Psoas muscle (tissue), 8 donors: ENCODE measurements around the gene NFKB1. TPM values are rescaled to one million over a fixed set of nuclear protein-coding genes. Genes with fewer than 3 reads are reported as not detected.
A peak's percentile ranks its signal among the peaks of the same experiment; 100 is the strongest.

Experiments used
- ATAC-seq, 4 donors: fragments of 200-7000 bp; cut with Tn5 transposase; one replicate each; pipeline ENCODE4 v1.9.1; 2020; ENCODE audit warnings: moderate library complexity in 3 of 4, mild to moderate bottlenecking in 2 of 4
- DNase-seq, 2 donors: peaks; one replicate each; pipeline ENCODE4 v3.0.0-alpha.2; 2020
- H3K27ac ChIP-seq: fragments of 200-600 bp; one replicate; pipeline ENCODE4 v1.8.0; 2022
- H3K27me3 ChIP-seq, 3 donors: fragments of 200-600 bp in 1 of 3; one replicate each; pipeline versions ENCODE4 v1.6.1 to v1.8.0; 2013 to 2022; ENCODE audit warnings: low read length in 2 of 3, mild to moderate bottlenecking in 2 of 3, moderate library complexity in 1 of 3; ENCODE audit not compliant: insufficient read depth in 3 of 3
- H3K36me3 ChIP-seq, 2 donors: fragments of 200-600 bp in 1 of 2; one replicate each; pipeline versions ENCODE4 v1.6.1 to v1.8.0; 2013 to 2022; ENCODE audit warnings: low read depth in 1 of 2, mild to moderate bottlenecking in 1 of 2, moderate library complexity in 1 of 2; ENCODE audit not compliant: insufficient read depth in 1 of 2
- H3K4me1 ChIP-seq: fragments of 200-600 bp; one replicate; pipeline ENCODE4 v1.8.0; 2022
- H3K4me3 ChIP-seq: fragments of 200-600 bp; one replicate; pipeline ENCODE4 v1.8.0; 2022; ENCODE audit warnings: mild to moderate bottlenecking
- H3K9me3 ChIP-seq: fragments of 200-600 bp; one replicate; pipeline ENCODE4 v1.8.0; 2022
- CTCF ChIP-seq: fragments of 200-600 bp; IDR thresholded peaks from one replicate; pipeline ENCODE4 v1.8.0; 2022; ENCODE audit warnings: antibody characterized with exemption
- WGBS, 3 donors: extraction: QIAGEN DNeasy Blood & Tissue Kit; methylation state at CpG; one replicate each; pipeline versions ENCODE4 v1.1.6 to v1.1.7; 2013; 5-methylcytosine and 5-hydroxymethylcytosine counted together
- intact Hi-C, 2 donors: fragments of 100-400 bp; cut with DNase I; formaldehyde crosslinking; loops; one replicate each; pipeline versions ENCODE4 v1.11.0 to v1.14.2; 2022
- polyA plus RNA-seq, 3 donors: library from polyadenylated mRNA; stranded (reverse); fragments of 200-250 nt; gene quantifications; one replicate each; pipeline ENCODE4 v1.2.3, GENCODE V29; 2013
- total RNA-seq, 4 donors: library from RNA; stranded (reverse); fragmentation: NEBNext Ultra II Directional in 2 of 4; extraction: Animal tissue kit (Norgen Biotek cat#: 25700) in 2 of 4; gene quantifications; one replicate each; pipeline versions ENCODE4 v1.2.1 to v1.2.4, GENCODE V29; 2021 to 2023
- donor health status: healthy with polysubstance abuse.
- donor health status: DM: no; HTN: no; CAD: no; lungs with moderate emphysema.
- donor health status: Bipolar disorder and iron deficiency.
- donor health status: healthy.
- donor health status: DM: yes; HTN: yes; CAD: no.
- donor health status: DM: no; HTN: no; CAD: no.
- donor health status: DM: no; HTN: no; CAD: no.
- donor health status: DM: yes; HTN: yes; CAD: no.

NFKB1 gene
- total and polyA plus RNA-seq, 7 donors = 11.7 to 47.5 (median 20.1) TPM

GRCh38 chr4:102514298-102514964 lies 13.3 kb downstream of the NFKB1 start:
- TF ChIP-seq CTCF = no peak
- intact Hi-C loops = no loop called here
- Histone ChIP-seq H3K4me1 (peaks cover 17% of the 10 kb centered on the region), H3K9me3 (peaks cover 6% of the 10 kb centered on the region), H3K27me3 (no peaks in the 10 kb centered on the region), H3K36me3 (no peaks in the 10 kb centered on the region), H3K4me3 (no peak overlapping the region), H3K27ac (no peak overlapping the region)
- ATAC-seq (no peak), DNase-seq (no peak)
- WGBS, 3 donors = 76 to 84% (median 77%) methylated on average over 6 of the region's 6 CpGs

GRCh38 chr4:102517753-102518152 lies 16.6 kb downstream of the NFKB1 start:
- intact Hi-C loops = loop anchor here in 1 of 2 donors (5.0 kb wide), 1 partner anchor 35 kb away; no protein-coding TSS in a partner anchor
- no peak for ATAC-seq
- Histone ChIP-seq H3K4me1 (peaks cover 32% of the 10 kb centered on the region), H3K27ac (no peak overlapping the region), H3K4me3 (no peak overlapping the region), H3K27me3 (no peaks in the 10 kb centered on the region), H3K9me3 (peaks cover 6% of the 10 kb centered on the region), H3K36me3 (no peaks in the 10 kb centered on the region)
- TF ChIP-seq CTCF = no peak
- no peak for DNase-seq

GRCh38 chr4:102518703-102519131 lies 17.6 kb downstream of the NFKB1 start:
- no peaks in the 10 kb centered on the region for H3K27me3 ChIP-seq
- H3K4me3 ChIP-seq = no peak overlapping the region
- intact Hi-C loops = loop anchor here in 1 of 2 donors (5.0 kb wide), 1 partner anchor 34 kb away; no protein-coding TSS in a partner anchor
- TF ChIP-seq CTCF = no peak
- ATAC-seq (peak in 3 of 4 donors; percentile 30 to 43 (median 40)), DNase-seq (no peak)
- H3K4me1 ChIP-seq = peaks cover 38% of the 10 kb centered on the region
- peaks cover 6% of the 10 kb centered on the region for H3K9me3 ChIP-seq
- H3K27ac ChIP-seq = no peak overlapping the region
- 40 to 64% (median 59%) methylated on average over 2 of the region's 2 CpGs for WGBS, 3 donors
- no peaks in the 10 kb centered on the region for H3K36me3 ChIP-seq

GRCh38 chr4:102519925-102520324 lies 18.8 kb downstream of the NFKB1 start:
- no peaks in the 10 kb centered on the region for H3K27me3 ChIP-seq
- 70 to 78% (median 74%) methylated on average over 3 of the region's 3 CpGs for WGBS, 3 donors
- DNase-seq (no peak), ATAC-seq (no peak)
- H3K4me3 ChIP-seq = no peak overlapping the region
- no peak overlapping the region for H3K27ac ChIP-seq
- H3K36me3 ChIP-seq = no peaks in the 10 kb centered on the region
- H3K4me1 ChIP-seq = peaks cover 40% of the 10 kb centered on the region
- TF ChIP-seq CTCF = no peak
- peaks cover 6% of the 10 kb centered on the region for H3K9me3 ChIP-seq
- intact Hi-C loops = loop anchor here in 1 of 2 donors (5.0 kb wide), 1 partner anchor 32 kb away; no protein-coding TSS in a partner anchor
